ENCODE results near the gene INSM2. TPM values are rescaled to one million over a fixed set of nuclear protein-coding genes. Genes with fewer than 3 reads are reported as not detected.

Gene INSM2
- not detected in 2 replicates for total RNA-seq

GRCh38 chr14:35533357-35534207, at the start of gene INSM2:
TSS of gene INSM2 (plus strand) at chr14:35534164. CDS start at chr14:35534253, 89 bp downstream.

Other genes with a start within 250 kb of the INSM2 start
- gene PSMA6, start 241.8 kb upstream of the INSM2 start, total RNA-seq = 147 and 279 TPM in 2 replicates
- gene NFKBIA, start 129.4 kb upstream of the INSM2 start, total RNA-seq = 118 and 192 TPM in 2 replicates

Measured in smooth muscle cell of the umbilical artery (primary cell).